SU-DHL-6 (cell line): ENCODE data around the gene USP16.

Experiments used
- H2AFZ ChIP-seq: fragments of 200-600 bp; sonication (generic); 2 replicates; pipeline ENCODE4 v1.6.1; 2014; ENCODE audit warnings: low read depth, mild to moderate bottlenecking, moderate library complexity, mixed read lengths, antibody characterized with exemption, low read length; ENCODE audit not compliant: severe bottlenecking
- H3F3A ChIP-seq: fragments of 200-600 bp; shearing (Covaris generic); 2 replicates; pipeline ENCODE4 v1.6.0; 2016; ENCODE audit warnings: antibody characterized with exemption, mild to moderate bottlenecking; ENCODE audit not compliant: insufficient read depth
- H3K27ac ChIP-seq: fragments of 200-600 bp; sonication (generic); 2 replicates; pipeline ENCODE4 v1.5.1; 2016; ENCODE audit warnings: low read depth, mild to moderate bottlenecking, low read length, moderate library complexity, mixed read lengths
- H3K27me3 ChIP-seq: fragments of 200-600 bp; sonication (generic), shearing (Covaris generic); 2 replicates; pipeline ENCODE4 v1.6.0; 2014; ENCODE audit warnings: mild to moderate bottlenecking, low read length
- H3K36me3 ChIP-seq: fragments of 200-600 bp; sonication (generic); 2 replicates; pipeline ENCODE4 v1.6.1; 2014; ENCODE audit warnings: mild to moderate bottlenecking, low read length, mixed read lengths
- H3K4me2 ChIP-seq: fragments of 300-600, 200-600 bp; shearing (Covaris generic), sonication (generic); 2 replicates; pipeline ENCODE4 v1.6.0; 2014; ENCODE audit warnings: low read length, low read depth, mild to moderate bottlenecking; ENCODE audit not compliant: poor library complexity, severe bottlenecking
- H3K4me3 ChIP-seq: fragments of 200-600 bp; sonication (generic); 2 replicates; pipeline ENCODE4 v1.5.1; 2014; ENCODE audit warnings: antibody characterized with exemption, low read length, mild to moderate bottlenecking, mixed read lengths; ENCODE audit not compliant: insufficient read depth, poor library complexity, severe bottlenecking
- H3K79me2 ChIP-seq: fragments of 200-600 bp; sonication (generic); 2 replicates; pipeline ENCODE4 v1.6.1; 2014; ENCODE audit warnings: mild to moderate bottlenecking, low read length, moderate library complexity; ENCODE audit not compliant: insufficient read depth
- H3K9ac ChIP-seq: fragments of 200-600 bp; sonication (generic); 2 replicates; pipeline ENCODE4 v1.7.0; 2014; ENCODE audit warnings: mild to moderate bottlenecking, low read length
- H3K9me2 ChIP-seq: fragments of 200-600 bp; sonication (generic); replicated peaks from 2 replicates; pipeline ENCODE4 v1.6.1; 2014; ENCODE audit warnings: low read length; ENCODE audit not compliant: insufficient read depth
- H3K9me3 ChIP-seq: fragments of 200-600 bp; sonication (generic); 2 replicates; pipeline ENCODE4 v1.6.1; 2014; ENCODE audit warnings: low read length, mixed read lengths; ENCODE audit not compliant: insufficient read depth
- H4K20me1 ChIP-seq: fragments of 200-600 bp; sonication (generic); 2 replicates; pipeline ENCODE4 v1.6.1; 2014; ENCODE audit warnings: low read depth, mild to moderate bottlenecking, antibody characterized with exemption, low read length, moderate library complexity, mixed read lengths
- CTCF ChIP-seq: fragments of 200-600 bp; sonication (generic); IDR thresholded peaks from one replicate; pipeline ENCODE4 v1.5.1; 2017; ENCODE audit warnings: antibody characterized with exemption, mild to moderate bottlenecking, low read length, moderate library complexity; ENCODE audit not compliant: insufficient read depth, poor library complexity, severe bottlenecking
- EZH2phosphoT487 ChIP-seq: fragments of 200-600 bp; sonication (generic), shearing (Covaris generic); conservative IDR thresholded peaks from 2 replicates; pipeline ENCODE4 v1.6.1; 2018; ENCODE audit warnings: mild to moderate bottlenecking, antibody characterized with exemption, low read length, moderate library complexity, mixed read lengths

USP16 gene

DNA sequence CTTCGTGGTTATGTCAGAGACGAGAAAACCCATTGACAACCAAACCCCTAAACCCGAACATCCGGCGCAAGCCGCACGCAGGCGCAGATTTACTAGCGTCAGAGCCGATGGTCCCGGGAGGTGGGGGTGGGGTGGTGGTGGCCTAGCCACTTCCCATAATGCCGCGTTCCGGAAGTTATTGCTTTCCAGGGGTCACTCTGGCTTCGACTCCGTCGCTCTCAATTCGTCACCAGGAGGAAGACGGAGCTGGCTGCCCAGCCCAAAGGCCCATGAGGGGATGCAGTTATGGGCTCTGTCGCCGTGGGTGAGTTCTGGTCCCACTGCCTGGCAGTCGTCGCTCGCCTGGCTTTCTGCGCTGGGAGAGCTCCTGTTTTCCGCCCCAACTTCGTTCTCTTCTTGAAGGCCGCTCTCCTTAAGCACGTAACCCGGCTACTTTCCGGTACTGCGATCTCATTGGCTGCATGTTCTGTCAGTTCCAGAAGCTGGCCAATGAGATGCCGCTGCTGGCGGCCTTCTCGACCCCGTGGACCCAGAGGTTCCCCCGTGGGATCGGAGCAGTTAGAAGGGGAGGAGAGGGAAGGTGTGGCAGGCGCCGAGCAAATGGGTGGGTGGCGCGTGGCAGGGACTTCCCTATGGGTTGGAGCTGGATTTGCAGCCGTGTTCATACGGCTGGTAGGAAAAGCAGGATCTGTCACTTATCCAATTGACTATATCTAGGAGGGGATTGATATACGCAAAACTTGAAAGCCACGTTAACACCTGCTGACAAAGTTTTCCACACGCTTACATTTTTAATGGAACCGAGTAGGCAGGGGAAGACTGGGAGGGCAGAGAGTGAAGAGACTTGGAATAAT lies at the start of gene USP16:
Gene USP16 (plus strand): TSS at position 195 of the 854 bp plus-strand sequence. CDS start 3,246 bp downstream, outside the sequence.
- peak within 1 kb of the TSS; percentile 68 for H2AFZ ChIP-seq
- peaks cover 7% of the 10 kb centered on the region; the same call in 1 of the 2 replicates for H3K36me3 ChIP-seq
- TF ChIP-seq EZH2phosphoT487, result no peak
- TF ChIP-seq CTCF, result no peak
- H3K9me3 ChIP-seq, result no peaks in the 10 kb centered on the region
- peaks cover 7% of the 10 kb centered on the region; the same call in 1 of the 2 replicates for H4K20me1 ChIP-seq
- H3K27ac ChIP-seq, result peak within 1 kb of the TSS; percentile 78
- no peaks in the 10 kb centered on the region for H3K9me2 ChIP-seq
- H3F3A ChIP-seq, result peaks cover 24% of the 10 kb centered on the region
- peak within 1 kb of the TSS; percentile 81 for H3K4me3 ChIP-seq
- H3K9ac ChIP-seq, result peak within 1 kb of the TSS; percentile 71
- peaks cover 45% of the 10 kb centered on the region for H3K79me2 ChIP-seq
- H3K4me2 ChIP-seq, result peak within 1 kb of the TSS; percentile 87
- no peaks in the 10 kb centered on the region for H3K27me3 ChIP-seq

- Histone ChIP-seq H3F3A (peaks cover 4% of the 10 kb centered on the region; the same call in 1 of the 2 replicates), H3K27ac (no peak overlapping the region), H3K4me2 (no peak overlapping the region), H2AFZ (no peak overlapping the region), H3K4me3 (no peak overlapping the region), H3K27me3 (no peaks in the 10 kb centered on the region), H3K36me3 (peaks cover 35% of the 10 kb centered on the region), H4K20me1 (no peaks in the 10 kb centered on the region), H3K79me2 (0 out of 2 replicates have a peak, but pooled peaks cover 11% of the 10 kb centered on the region), H3K9me3 (no peaks in the 10 kb centered on the region), H3K9me2 (no peaks in the 10 kb centered on the region), H3K9ac (no peak overlapping the region)
- TF ChIP-seq CTCF (no peak), EZH2phosphoT487 (no peak)
Observed at GRCh38 chr21:28975397-28975796, 49.1 kb upstream of the USP16 start.

GRCh38 chr21:28979092-28979491 lies 45.4 kb upstream of the USP16 start:
- no peak overlapping the region for H3K27ac ChIP-seq
- TF ChIP-seq EZH2phosphoT487 (no peak), CTCF (no peak)
- H3K4me3 ChIP-seq, result no peak overlapping the region
- no peak overlapping the region for H3K4me2 ChIP-seq
- H3K36me3 ChIP-seq, result peaks cover 27% of the 10 kb centered on the region
- no peaks in the 10 kb centered on the region for H3K9me3 ChIP-seq
- H2AFZ ChIP-seq, result no peak overlapping the region
- no peaks in the 10 kb centered on the region for H3K9me2 ChIP-seq
- no peaks in the 10 kb centered on the region for H4K20me1 ChIP-seq
- 0 out of 2 replicates have a peak, but pooled peaks cover 7% of the 10 kb centered on the region for H3K79me2 ChIP-seq
- peaks cover 3% of the 10 kb centered on the region; the same call in 1 of the 2 replicates for H3F3A ChIP-seq
- H3K27me3 ChIP-seq, result no peaks in the 10 kb centered on the region
- H3K9ac ChIP-seq, result no peak overlapping the region
